Vagina (tissue), 2 donors: ENCODE measurements around the gene STK32A. TPM values are rescaled to one million over a fixed set of nuclear protein-coding genes. Genes with fewer than 3 reads are reported as not detected.

Source experiments
- DNase-seq, 2 donors: peaks; one replicate each; pipeline ENCODE4 v3.0.0-alpha.2; 2017; ENCODE audit errors: extremely low spot score in 2 of 2
- H3K27ac ChIP-seq: fragments of 200-600 bp; sonication (generic); one replicate; pipeline ENCODE4 v1.5.1; 2019
- H3K27me3 ChIP-seq: fragments of 200-600 bp; sonication (generic); one replicate; pipeline ENCODE4 v1.5.1; 2019
- H3K36me3 ChIP-seq, 2 donors: fragments of 200-600 bp; sonication (generic); one replicate each; pipeline ENCODE4 v1.5.1; 2017 to 2019
- H3K4me1 ChIP-seq: fragments of 200-600 bp; sonication (generic); one replicate; pipeline ENCODE4 v1.5.1; 2019
- H3K4me3 ChIP-seq, 2 donors: fragments of 200-600 bp; sonication (generic); 1 replicate in 1 of 2; 2 replicates in 1 of 2; pipeline ENCODE4 v1.5.1; 2016 to 2019
- H3K9me3 ChIP-seq: fragments of 200-600 bp; sonication (generic); one replicate; pipeline ENCODE4 v1.5.1; 2019
- POLR2A ChIP-seq, 2 donors: fragments of 450-650 bp; IDR thresholded peaks; one replicate each; pipeline ENCODE4 v1.6.1; 2017; ENCODE audit warnings: antibody characterized with exemption in 2 of 2, mild to moderate bottlenecking in 2 of 2, moderate library complexity in 2 of 2
- POLR2AphosphoS5 ChIP-seq, 2 donors: sonication (generic); formaldehyde crosslinking; IDR thresholded peaks; one replicate each; pipeline ENCODE4 v1.9.0; 2017; ENCODE audit warnings: antibody characterized with exemption in 2 of 2, mild to moderate bottlenecking in 2 of 2, low read depth in 1 of 2; ENCODE audit not compliant: insufficient read depth in 1 of 2
- intact Hi-C: fragments of 100-400 bp; cut with DNase I; formaldehyde crosslinking; loops from one replicate; pipeline ENCODE4 v1.15.1; 2023
- total RNA-seq: library from RNA; depleted of rRNA; stranded (reverse); fragments of >200 nt; gene quantifications from one replicate; pipeline ENCODE4 v1.2.3, GENCODE V29; 2016
- TF ChIP-seq, protein P1 (sequence below), 3 experiments: fragments of 450-650 bp in 2 of 3; fragments of 200-600 bp in 1 of 3; sonication (generic) in 1 of 3; IDR thresholded peaks; one replicate each; pipeline ENCODE4 v1.5.1; 2017 to 2019; ENCODE audit warnings: antibody characterized with exemption in 3 of 3, mild to moderate bottlenecking in 2 of 3, moderate library complexity in 2 of 3

Gene STK32A
- total RNA-seq, 1 donor from 2014 or later: 1.5 TPM

DNA sequence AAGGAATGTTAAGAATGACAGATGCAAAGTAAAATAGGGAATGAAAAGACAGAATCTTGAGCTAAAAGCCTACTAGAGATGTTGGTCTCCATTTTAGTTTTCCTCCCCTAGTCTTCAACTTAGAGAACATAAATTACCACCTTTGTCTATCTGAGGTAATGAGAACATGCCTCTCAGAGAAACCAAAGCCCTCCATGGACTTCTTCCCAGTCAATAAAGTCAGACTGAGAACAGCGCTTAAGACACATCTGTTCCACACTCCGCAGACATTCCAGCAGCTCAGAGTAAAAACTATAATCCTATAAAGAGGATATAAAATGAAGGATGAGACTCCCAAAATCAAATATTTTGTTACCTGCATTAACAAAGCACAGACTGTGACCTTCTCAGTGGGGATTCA, 195.8 kb downstream of the STK32A start:
- no peaks in the 10 kb centered on the region for H3K36me3 ChIP-seq
- H3K4me1 ChIP-seq: peaks cover 54% of the 10 kb centered on the region
- H3K9me3 ChIP-seq: no peaks in the 10 kb centered on the region
- no peaks in the 10 kb centered on the region for H3K27me3 ChIP-seq
- intact Hi-C loops: no loop called here
- TF ChIP-seq POLR2A (IDR thresholded peaks at IDR 0.05) (no peak), POLR2AphosphoS5 (IDR thresholded peaks at IDR 0.05; ENCODE audit: insufficient read depth in 1 of 2, low read depth in 1 of 2) (no peak)
- TF ChIP-seq, protein P1, sequence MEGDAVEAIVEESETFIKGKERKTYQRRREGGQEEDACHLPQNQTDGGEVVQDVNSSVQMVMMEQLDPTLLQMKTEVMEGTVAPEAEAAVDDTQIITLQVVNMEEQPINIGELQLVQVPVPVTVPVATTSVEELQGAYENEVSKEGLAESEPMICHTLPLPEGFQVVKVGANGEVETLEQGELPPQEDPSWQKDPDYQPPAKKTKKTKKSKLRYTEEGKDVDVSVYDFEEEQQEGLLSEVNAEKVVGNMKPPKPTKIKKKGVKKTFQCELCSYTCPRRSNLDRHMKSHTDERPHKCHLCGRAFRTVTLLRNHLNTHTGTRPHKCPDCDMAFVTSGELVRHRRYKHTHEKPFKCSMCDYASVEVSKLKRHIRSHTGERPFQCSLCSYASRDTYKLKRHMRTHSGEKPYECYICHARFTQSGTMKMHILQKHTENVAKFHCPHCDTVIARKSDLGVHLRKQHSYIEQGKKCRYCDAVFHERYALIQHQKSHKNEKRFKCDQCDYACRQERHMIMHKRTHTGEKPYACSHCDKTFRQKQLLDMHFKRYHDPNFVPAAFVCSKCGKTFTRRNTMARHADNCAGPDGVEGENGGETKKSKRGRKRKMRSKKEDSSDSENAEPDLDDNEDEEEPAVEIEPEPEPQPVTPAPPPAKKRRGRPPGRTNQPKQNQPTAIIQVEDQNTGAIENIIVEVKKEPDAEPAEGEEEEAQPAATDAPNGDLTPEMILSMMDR (IDR thresholded peaks at IDR 0.05): no peak
- no peak for DNase-seq
- H3K27ac ChIP-seq: peak overlapping the region; percentile 63
- no peak overlapping the region for H3K4me3 ChIP-seq

DNA sequence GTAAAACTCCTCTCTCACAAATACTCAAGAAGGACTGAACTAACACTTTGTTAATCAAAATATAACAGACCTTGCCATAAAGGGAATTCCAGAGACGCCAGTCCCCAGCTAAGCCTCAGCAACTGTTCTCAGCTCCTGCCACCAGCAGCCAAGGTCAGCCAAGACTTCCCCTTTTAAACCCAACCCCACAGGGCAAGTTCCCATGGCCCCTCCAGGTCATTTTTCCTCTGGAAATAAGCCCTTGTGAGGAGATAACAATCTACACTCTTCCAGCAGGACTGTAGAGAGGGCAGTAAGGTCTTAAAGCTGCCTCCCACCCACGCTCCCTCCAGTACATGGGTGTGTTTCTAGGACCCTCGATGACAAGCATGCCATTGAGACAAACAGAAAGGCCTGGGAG, 196.8 kb downstream of the STK32A start:
- H3K27me3 ChIP-seq: no peaks in the 10 kb centered on the region
- no peaks in the 10 kb centered on the region for H3K36me3 ChIP-seq
- no peak for TF ChIP-seq POLR2AphosphoS5 (IDR thresholded peaks at IDR 0.05; ENCODE audit: insufficient read depth in 1 of 2, low read depth in 1 of 2)
- TF ChIP-seq, protein P1 (IDR thresholded peaks at IDR 0.05): no peak
- no peak for TF ChIP-seq POLR2A (IDR thresholded peaks at IDR 0.05)
- H3K9me3 ChIP-seq: no peaks in the 10 kb centered on the region
- peak overlapping the region; percentile 63 for H3K27ac ChIP-seq
- intact Hi-C loops: no loop called here
- DNase-seq: no peak
- peaks cover 54% of the 10 kb centered on the region for H3K4me1 ChIP-seq
- no peak overlapping the region for H3K4me3 ChIP-seq

DNA sequence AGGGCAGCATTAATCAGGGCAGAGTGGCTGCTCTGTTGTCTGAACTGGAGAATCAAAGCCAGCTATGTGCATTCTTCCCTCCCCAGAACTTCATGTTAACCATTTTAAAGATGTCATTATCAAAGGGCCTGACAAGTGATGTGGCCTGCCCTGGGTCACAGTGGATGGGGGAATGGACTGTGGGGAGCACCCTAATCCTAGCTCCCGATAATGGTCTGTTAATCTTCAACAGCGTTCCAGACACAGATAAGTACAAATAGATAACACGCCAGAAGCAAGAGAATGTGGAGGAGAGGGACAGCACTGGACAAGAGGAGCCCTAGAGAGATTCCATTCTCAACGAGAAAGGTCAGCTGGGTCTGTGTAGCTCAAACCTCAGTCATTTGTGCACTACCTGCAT, 197.5 kb downstream of the STK32A start:
- Histone ChIP-seq H3K27me3 (no peaks in the 10 kb centered on the region), H3K4me3 (no peak overlapping the region), H3K4me1 (peaks cover 54% of the 10 kb centered on the region), H3K36me3 (no peaks in the 10 kb centered on the region), H3K27ac (peak overlapping the region; percentile 63), H3K9me3 (no peaks in the 10 kb centered on the region)
- TF ChIP-seq, protein P1 (IDR thresholded peaks at IDR 0.05): no peak
- TF ChIP-seq POLR2A (IDR thresholded peaks at IDR 0.05) (no peak), POLR2AphosphoS5 (IDR thresholded peaks at IDR 0.05; ENCODE audit: insufficient read depth in 1 of 2, low read depth in 1 of 2) (no peak)
- DNase-seq: no peak
- intact Hi-C loops: no loop called here

DNA sequence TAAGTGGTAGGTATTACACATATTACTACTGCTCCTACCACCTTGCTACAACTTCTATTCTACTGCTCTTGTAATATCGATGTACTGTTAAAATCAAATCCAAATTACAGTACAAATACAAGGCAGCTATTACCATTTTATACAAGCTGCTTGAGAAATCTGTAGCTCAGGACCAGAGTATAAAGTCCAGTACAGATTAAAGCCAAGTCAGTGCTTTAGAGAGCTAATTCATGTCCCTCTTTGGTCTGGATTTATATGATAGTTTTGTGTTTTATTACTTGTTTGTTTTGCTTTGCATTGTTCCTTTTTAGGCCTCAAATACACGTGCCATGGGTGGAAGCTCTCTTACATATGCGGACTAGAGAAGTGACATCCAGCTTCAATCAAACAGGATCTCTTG, 199.2 kb downstream of the STK32A start:
- H3K27ac ChIP-seq: no peak overlapping the region
- intact Hi-C loops: no loop called here
- H3K4me1 ChIP-seq: peaks cover 50% of the 10 kb centered on the region
- TF ChIP-seq, protein P1 (IDR thresholded peaks at IDR 0.05): no peak
- TF ChIP-seq POLR2A (IDR thresholded peaks at IDR 0.05): no peak
- TF ChIP-seq POLR2AphosphoS5 (IDR thresholded peaks at IDR 0.05; ENCODE audit: insufficient read depth in 1 of 2, low read depth in 1 of 2): no peak
- no peak for DNase-seq
- H3K27me3 ChIP-seq: no peaks in the 10 kb centered on the region
- H3K4me3 ChIP-seq: no peak overlapping the region
- no peaks in the 10 kb centered on the region for H3K9me3 ChIP-seq
- H3K36me3 ChIP-seq: no peaks in the 10 kb centered on the region

DNA sequence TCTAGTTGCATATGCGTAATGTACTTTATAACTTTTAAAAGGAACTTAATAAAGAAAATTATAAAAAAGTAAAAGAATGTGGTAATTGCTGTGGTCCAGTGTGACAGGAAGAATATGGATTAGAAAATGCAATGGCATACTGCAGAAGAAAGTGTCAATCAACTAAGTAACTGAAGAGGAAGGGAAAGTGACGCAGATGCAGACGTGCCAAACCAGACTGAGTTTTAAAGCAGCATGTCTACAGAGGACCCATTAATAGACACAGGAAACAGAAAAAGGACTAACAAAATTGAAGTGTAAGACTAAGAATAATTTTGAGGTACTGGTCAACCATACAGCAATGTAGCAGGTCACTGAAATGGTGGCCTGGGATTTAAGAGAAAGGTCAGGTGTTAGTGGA, 201.8 kb downstream of the STK32A start:
- TF ChIP-seq POLR2AphosphoS5 (IDR thresholded peaks at IDR 0.05; ENCODE audit: insufficient read depth in 1 of 2, low read depth in 1 of 2): no peak
- TF ChIP-seq POLR2A (IDR thresholded peaks at IDR 0.05): no peak
- TF ChIP-seq, protein P1 (IDR thresholded peaks at IDR 0.05): no peak
- no peaks in the 10 kb centered on the region for H3K36me3 ChIP-seq
- H3K27me3 ChIP-seq: no peaks in the 10 kb centered on the region
- intact Hi-C loops: no loop called here
- no peaks in the 10 kb centered on the region for H3K9me3 ChIP-seq
- H3K4me1 ChIP-seq: peaks cover 39% of the 10 kb centered on the region
- no peak overlapping the region for H3K4me3 ChIP-seq
- H3K27ac ChIP-seq: no peak overlapping the region
- no peak for DNase-seq
